HepG2 (cell line): ENCODE results near the gene ZFR2. TPM values are rescaled to one million over a fixed set of nuclear protein-coding genes. Genes with fewer than 3 reads are reported as not detected.

Experiments used
- BRCA1 ChIP-seq: sonication (generic); formaldehyde crosslinking; IDR thresholded peaks from 2 replicates; pipeline ENCODE4 v1.4.0; 2020; ENCODE audit warnings: missing genetic modification reagents
- CHCHD3 ChIP-seq: sonication (generic); formaldehyde crosslinking; IDR thresholded peaks from 2 replicates; pipeline ENCODE4 v1.8.0; 2022; ENCODE audit warnings: mild to moderate bottlenecking, missing genetic modification reagents, moderate library complexity
- HIVEP1 ChIP-seq: sonication (generic); formaldehyde crosslinking; IDR thresholded peaks from 2 replicates; pipeline ENCODE4 v1.4.0; 2020; ENCODE audit warnings: mild to moderate bottlenecking, missing genetic modification reagents
- JDP2 ChIP-seq: sonication (generic); formaldehyde crosslinking; IDR thresholded peaks from 2 replicates; pipeline ENCODE4 v1.8.1; 2022; ENCODE audit warnings: missing genetic modification reagents, borderline replicate concordance
- MXD4 ChIP-seq: IDR thresholded peaks from 2 replicates; pipeline ENCODE4 v1.6.1; 2016; ENCODE audit warnings: mild to moderate bottlenecking, missing biosample characterization, missing genetic modification reagents
- NFE2L2 ChIP-seq: fragments of 150-350 bp; IDR thresholded peaks from 2 replicates; pipeline ENCODE4 v1.6.1; 2014; ENCODE audit warnings: low read length
- RAD21 ChIP-seq: fragments of 450-650 bp; formaldehyde crosslinking; IDR thresholded peaks from 2 replicates; pipeline ENCODE4 v1.5.0; 2020; ENCODE audit warnings: mild to moderate bottlenecking
- SP2 ChIP-seq: sonication (generic); formaldehyde crosslinking; IDR thresholded peaks from 2 replicates; pipeline ENCODE4 v1.5.1; 2020; ENCODE audit warnings: mild to moderate bottlenecking, missing genetic modification reagents
- ZMYM4 ChIP-seq: sonication (generic); formaldehyde crosslinking; IDR thresholded peaks from 2 replicates; pipeline ENCODE4 v1.8.1; 2023; ENCODE audit warnings: mild to moderate bottlenecking, missing genetic modification reagents
- ZNF101 ChIP-seq: sonication (generic); formaldehyde crosslinking; IDR thresholded peaks from 2 replicates; pipeline ENCODE4 v1.4.0; 2020; ENCODE audit warnings: mild to moderate bottlenecking, low read depth, missing genetic modification reagents, borderline replicate concordance
- ZNF180 ChIP-seq: sonication (generic); formaldehyde crosslinking; IDR thresholded peaks from 2 replicates; pipeline ENCODE4 v1.4.0; 2020; ENCODE audit warnings: low read depth, missing genetic modification reagents, borderline replicate concordance
- ZNF264 ChIP-seq: sonication (generic); formaldehyde crosslinking; IDR thresholded peaks from 2 replicates; pipeline ENCODE4 v1.4.0; 2020; ENCODE audit warnings: missing genetic modification reagents
- ZNF572 ChIP-seq: sonication (generic); formaldehyde crosslinking; IDR thresholded peaks from 2 replicates; pipeline ENCODE4 v1.5.1; 2020; ENCODE audit warnings: mild to moderate bottlenecking, missing genetic modification reagents
- ZNF616 ChIP-seq: sonication (generic); formaldehyde crosslinking; IDR thresholded peaks from 2 replicates; pipeline ENCODE4 v1.5.0; 2020; ENCODE audit warnings: low read depth, mild to moderate bottlenecking, missing genetic modification reagents
- ZNF878 ChIP-seq: sonication (generic); formaldehyde crosslinking; IDR thresholded peaks from 2 replicates; pipeline ENCODE4 v1.8.1; 2023; ENCODE audit warnings: mild to moderate bottlenecking, missing genetic modification reagents, moderate library complexity
- polyA plus RNA-seq, 8 experiments: library from polyadenylated mRNA; depleted of rRNA in 3 of 8; stranded (reverse) in 7 of 8; unstranded in 1 of 8; fragments of >200 nt; fragmentation: Illumina TruSeq in 4 of 8; extraction: Trizol in 4 of 8; gene quantifications; 2 replicates each; pipeline versions ENCODE4 v1.2.1 to v1.2.3, GENCODE V29; 2011 to 2016; ENCODE audit warnings: low read depth in 4 of 8, missing spikeins in 1 of 8, mixed read lengths in 1 of 8; ENCODE audit not compliant: insufficient read depth in 1 of 8
- total RNA-seq, 5 experiments: library from RNA; depleted of rRNA; stranded (reverse); fragments of >200 nt; fragmentation: Illumina TruSeq; extraction: Trizol; gene quantifications; 2 replicates each; pipeline ENCODE4 v1.2.3, GENCODE V29; 2016; ENCODE audit warnings: low read depth in 1 of 5
- TF ChIP-seq, protein P1 (sequence below): sonication (generic); formaldehyde crosslinking; IDR thresholded peaks from 2 replicates; pipeline ENCODE4 v1.5.1; 2020; ENCODE audit warnings: mild to moderate bottlenecking, missing genetic modification reagents, borderline replicate concordance
- TF ChIP-seq, protein P2 (sequence below): IDR thresholded peaks from 2 replicates; pipeline ENCODE4 v1.6.1; 2016
- TF ChIP-seq, protein P3 (sequence below): sonication (generic); formaldehyde crosslinking; conservative IDR thresholded peaks from 2 replicates; pipeline ENCODE4 v1.8.0; 2022; ENCODE audit warnings: mild to moderate bottlenecking, moderate library complexity, missing genetic modification reagents

The ZFR2 gene
- total and polyA plus RNA-seq, 2 of the 13 experiments (the other 11 are each of a cell fraction or from before 2014, with no cell fraction given), result 0.37 to 0.69 TPM

DNA sequence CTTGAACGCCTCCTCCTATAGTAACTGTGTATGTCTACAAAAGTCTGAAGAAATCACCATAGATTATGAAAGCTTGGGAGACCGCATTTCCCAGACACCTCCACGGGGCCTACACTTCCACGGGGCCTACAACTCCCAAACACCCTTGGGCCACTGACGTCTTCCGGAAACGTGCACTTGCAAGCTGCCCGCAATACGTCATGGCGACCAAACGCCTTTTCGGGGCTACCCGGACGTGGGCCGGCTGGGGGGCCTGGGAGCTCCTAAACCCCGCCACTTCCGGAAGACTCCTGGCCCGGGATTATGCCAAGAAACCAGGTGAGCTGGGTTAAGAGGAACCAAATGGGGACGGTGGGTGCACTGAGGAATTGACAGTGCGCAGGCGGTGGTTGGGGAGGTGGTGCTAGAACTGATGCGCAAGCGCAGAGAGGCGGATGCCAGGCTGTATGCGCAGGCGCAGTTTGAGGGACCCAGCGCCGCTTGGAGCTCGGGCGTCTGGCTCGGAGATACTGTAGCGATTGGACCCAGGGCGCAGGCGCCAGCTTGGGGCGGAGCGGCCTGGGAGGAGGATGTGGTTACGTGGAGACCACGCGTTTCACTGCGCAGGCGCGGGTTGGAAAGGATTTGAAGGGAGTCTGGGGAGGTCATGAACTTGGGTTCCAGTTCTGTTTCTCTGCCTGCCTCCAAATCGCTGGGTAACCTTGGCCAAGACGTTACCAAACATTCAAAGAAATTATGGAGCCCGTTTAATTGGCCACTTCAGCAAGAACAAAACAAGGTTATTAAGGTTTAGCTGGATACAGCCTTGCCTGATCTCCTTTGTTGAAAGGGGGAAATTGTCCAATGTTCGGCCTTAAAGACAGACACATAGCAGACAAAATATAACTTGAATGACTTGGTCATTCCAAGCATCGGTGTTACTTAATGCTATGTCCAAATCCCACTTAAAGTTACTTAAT lies 106.1 kb downstream of the ZFR2 start, which contains the start of gene MRPL54 (continued):
- TF ChIP-seq, protein P1, sequence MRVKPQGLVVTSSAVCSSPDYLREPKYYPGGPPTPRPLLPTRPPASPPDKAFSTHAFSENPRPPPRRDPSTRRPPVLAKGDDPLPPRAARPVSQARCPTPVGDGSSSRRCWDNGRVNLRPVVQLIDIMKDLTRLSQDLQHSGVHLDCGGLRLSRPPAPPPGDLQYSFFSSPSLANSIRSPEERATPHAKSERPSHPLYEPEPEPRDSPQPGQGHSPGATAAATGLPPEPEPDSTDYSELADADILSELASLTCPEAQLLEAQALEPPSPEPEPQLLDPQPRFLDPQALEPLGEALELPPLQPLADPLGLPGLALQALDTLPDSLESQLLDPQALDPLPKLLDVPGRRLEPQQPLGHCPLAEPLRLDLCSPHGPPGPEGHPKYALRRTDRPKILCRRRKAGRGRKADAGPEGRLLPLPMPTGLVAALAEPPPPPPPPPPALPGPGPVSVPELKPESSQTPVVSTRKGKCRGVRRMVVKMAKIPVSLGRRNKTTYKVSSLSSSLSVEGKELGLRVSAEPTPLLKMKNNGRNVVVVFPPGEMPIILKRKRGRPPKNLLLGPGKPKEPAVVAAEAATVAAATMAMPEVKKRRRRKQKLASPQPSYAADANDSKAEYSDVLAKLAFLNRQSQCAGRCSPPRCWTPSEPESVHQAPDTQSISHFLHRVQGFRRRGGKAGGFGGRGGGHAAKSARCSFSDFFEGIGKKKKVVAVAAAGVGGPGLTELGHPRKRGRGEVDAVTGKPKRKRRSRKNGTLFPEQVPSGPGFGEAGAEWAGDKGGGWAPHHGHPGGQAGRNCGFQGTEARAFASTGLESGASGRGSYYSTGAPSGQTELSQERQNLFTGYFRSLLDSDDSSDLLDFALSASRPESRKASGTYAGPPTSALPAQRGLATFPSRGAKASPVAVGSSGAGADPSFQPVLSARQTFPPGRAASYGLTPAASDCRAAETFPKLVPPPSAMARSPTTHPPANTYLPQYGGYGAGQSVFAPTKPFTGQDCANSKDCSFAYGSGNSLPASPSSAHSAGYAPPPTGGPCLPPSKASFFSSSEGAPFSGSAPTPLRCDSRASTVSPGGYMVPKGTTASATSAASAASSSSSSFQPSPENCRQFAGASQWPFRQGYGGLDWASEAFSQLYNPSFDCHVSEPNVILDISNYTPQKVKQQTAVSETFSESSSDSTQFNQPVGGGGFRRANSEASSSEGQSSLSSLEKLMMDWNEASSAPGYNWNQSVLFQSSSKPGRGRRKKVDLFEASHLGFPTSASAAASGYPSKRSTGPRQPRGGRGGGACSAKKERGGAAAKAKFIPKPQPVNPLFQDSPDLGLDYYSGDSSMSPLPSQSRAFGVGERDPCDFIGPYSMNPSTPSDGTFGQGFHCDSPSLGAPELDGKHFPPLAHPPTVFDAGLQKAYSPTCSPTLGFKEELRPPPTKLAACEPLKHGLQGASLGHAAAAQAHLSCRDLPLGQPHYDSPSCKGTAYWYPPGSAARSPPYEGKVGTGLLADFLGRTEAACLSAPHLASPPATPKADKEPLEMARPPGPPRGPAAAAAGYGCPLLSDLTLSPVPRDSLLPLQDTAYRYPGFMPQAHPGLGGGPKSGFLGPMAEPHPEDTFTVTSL (CRISPR knock-in tag), result no peak
- TF ChIP-seq NFE2L2 (no peak), ZNF616 (CRISPR knock-in tag) (no peak), ZNF180 (CRISPR knock-in tag) (no peak), ZNF101 (CRISPR knock-in tag) (no peak), ZNF264 (CRISPR knock-in tag) (no peak), JDP2 (CRISPR knock-in tag) (no peak), ZNF878 (CRISPR knock-in tag) (no peak), ZNF572 (0 out of 2 replicates have a peak, but pooled peaks have one; percentile 83), MXD4 (CRISPR knock-in tag) (no peak; the same call in 1 of the 2 replicates), ZMYM4 (CRISPR knock-in tag) (no peak; the same call in 1 of the 2 replicates), SP2 (no peak), BRCA1 (0 out of 2 replicates have a peak, but pooled peaks have one; percentile 25), CHCHD3 (CRISPR knock-in tag) (no peak), RAD21 (CRISPR knock-in tag) (peak; percentile 45; the same call in 1 of the 2 replicates), HIVEP1 (peak; percentile 78)
- TF ChIP-seq, protein P2, sequence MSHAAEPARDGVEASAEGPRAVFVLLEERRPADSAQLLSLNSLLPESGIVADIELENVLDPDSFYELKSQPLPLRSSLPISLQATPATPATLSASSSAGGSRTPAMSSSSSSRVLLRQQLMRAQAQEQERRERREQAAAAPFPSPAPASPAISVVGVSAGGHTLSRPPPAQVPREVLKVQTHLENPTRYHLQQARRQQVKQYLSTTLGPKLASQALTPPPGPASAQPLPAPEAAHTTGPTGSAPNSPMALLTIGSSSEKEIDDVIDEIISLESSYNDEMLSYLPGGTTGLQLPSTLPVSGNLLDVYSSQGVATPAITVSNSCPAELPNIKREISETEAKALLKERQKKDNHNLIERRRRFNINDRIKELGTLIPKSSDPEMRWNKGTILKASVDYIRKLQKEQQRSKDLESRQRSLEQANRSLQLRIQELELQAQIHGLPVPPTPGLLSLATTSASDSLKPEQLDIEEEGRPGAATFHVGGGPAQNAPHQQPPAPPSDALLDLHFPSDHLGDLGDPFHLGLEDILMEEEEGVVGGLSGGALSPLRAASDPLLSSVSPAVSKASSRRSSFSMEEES, result no peak; the same call in 1 of the 2 replicates
- TF ChIP-seq, protein P3, sequence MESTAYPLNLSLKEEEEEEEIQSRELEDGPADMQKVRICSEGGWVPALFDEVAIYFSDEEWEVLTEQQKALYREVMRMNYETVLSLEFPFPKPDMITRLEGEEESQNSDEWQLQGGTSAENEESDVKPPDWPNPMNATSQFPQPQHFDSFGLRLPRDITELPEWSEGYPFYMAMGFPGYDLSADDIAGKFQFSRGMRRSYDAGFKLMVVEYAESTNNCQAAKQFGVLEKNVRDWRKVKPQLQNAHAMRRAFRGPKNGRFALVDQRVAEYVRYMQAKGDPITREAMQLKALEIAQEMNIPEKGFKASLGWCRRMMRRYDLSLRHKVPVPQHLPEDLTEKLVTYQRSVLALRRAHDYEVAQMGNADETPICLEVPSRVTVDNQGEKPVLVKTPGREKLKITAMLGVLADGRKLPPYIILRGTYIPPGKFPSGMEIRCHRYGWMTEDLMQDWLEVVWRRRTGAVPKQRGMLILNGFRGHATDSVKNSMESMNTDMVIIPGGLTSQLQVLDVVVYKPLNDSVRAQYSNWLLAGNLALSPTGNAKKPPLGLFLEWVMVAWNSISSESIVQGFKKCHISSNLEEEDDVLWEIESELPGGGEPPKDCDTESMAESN, result no peak
